ENCODE data around the gene UNK. TPM values are rescaled to one million over a fixed set of nuclear protein-coding genes. Genes with fewer than 3 reads are reported as not detected.
A peak's percentile ranks its signal among the peaks of the same experiment; 100 is the strongest.

Gene UNK
- total RNA-seq, 1 experiment from 2014 or later, result 35.4 TPM

DNA sequence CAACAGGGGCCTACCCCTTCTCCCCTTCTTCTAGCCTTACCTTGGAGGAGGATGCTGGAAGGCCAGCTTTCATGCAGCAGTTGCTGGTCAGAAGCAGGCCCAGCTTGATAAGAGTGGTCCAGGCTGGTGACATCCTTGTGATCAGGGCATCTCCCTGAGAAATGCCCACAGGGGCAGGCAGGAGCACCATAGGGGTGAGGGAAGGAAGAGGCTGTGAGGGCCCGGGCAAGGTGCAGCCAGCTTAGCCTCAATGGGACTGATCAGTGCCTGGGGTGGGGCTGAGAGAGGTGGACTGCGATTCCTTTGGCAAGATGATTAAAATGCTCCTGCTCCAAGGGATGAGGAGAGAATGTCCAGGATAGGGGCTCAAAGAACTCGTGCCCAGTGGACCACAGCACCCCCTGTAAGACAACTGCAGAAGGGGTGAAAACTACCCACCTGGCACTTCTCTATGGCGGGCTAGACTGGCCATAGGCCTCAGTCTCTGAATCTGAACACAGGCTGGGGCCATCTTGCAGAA is 10.1 kb upstream of the UNK start:
- H3K36me3 Mint-ChIP-seq, result peaks cover 26% of the 10 kb centered on the region
- no peak overlapping the region for H3K4me3 Mint-ChIP-seq
- no peak for DNase-seq (ENCODE audit: low spot score)
- peaks cover under 1% of the 10 kb centered on the region; the same call in 1 of the 2 replicates for H3K27me3 Mint-ChIP-seq (ENCODE audit: low read depth)
- TF ChIP-seq ELF4 (CRISPR knock-in tag; IDR thresholded peaks at IDR 0.05; ENCODE audit: low read depth) (no peak), SOX15 (CRISPR knock-in tag; IDR thresholded peaks at IDR 0.05) (no peak), GRHL2 (CRISPR knock-in tag; IDR thresholded peaks at IDR 0.05; ENCODE audit: insufficient replicate concordance, severe bottlenecking) (no peak)
- TF ChIP-seq, protein P1, sequence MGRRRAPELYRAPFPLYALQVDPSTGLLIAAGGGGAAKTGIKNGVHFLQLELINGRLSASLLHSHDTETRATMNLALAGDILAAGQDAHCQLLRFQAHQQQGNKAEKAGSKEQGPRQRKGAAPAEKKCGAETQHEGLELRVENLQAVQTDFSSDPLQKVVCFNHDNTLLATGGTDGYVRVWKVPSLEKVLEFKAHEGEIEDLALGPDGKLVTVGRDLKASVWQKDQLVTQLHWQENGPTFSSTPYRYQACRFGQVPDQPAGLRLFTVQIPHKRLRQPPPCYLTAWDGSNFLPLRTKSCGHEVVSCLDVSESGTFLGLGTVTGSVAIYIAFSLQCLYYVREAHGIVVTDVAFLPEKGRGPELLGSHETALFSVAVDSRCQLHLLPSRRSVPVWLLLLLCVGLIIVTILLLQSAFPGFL (CRISPR knock-in tag; IDR thresholded peaks at IDR 0.05; ENCODE audit: borderline replicate concordance), result no peak
- TF ChIP-seq, protein P2, sequence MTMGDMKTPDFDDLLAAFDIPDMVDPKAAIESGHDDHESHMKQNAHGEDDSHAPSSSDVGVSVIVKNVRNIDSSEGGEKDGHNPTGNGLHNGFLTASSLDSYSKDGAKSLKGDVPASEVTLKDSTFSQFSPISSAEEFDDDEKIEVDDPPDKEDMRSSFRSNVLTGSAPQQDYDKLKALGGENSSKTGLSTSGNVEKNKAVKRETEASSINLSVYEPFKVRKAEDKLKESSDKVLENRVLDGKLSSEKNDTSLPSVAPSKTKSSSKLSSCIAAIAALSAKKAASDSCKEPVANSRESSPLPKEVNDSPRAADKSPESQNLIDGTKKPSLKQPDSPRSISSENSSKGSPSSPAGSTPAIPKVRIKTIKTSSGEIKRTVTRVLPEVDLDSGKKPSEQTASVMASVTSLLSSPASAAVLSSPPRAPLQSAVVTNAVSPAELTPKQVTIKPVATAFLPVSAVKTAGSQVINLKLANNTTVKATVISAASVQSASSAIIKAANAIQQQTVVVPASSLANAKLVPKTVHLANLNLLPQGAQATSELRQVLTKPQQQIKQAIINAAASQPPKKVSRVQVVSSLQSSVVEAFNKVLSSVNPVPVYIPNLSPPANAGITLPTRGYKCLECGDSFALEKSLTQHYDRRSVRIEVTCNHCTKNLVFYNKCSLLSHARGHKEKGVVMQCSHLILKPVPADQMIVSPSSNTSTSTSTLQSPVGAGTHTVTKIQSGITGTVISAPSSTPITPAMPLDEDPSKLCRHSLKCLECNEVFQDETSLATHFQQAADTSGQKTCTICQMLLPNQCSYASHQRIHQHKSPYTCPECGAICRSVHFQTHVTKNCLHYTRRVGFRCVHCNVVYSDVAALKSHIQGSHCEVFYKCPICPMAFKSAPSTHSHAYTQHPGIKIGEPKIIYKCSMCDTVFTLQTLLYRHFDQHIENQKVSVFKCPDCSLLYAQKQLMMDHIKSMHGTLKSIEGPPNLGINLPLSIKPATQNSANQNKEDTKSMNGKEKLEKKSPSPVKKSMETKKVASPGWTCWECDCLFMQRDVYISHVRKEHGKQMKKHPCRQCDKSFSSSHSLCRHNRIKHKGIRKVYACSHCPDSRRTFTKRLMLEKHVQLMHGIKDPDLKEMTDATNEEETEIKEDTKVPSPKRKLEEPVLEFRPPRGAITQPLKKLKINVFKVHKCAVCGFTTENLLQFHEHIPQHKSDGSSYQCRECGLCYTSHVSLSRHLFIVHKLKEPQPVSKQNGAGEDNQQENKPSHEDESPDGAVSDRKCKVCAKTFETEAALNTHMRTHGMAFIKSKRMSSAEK (CRISPR knock-in tag; IDR thresholded peaks at IDR 0.05; ENCODE audit: borderline replicate concordance), result no peak
- CTCF ChIA-PET, result interaction anchor here (0.6 to 7.8 kb wide), 11 partner anchors 9 to 58 kb away, joined by 3 to 72 read pairs (median 5); partner anchors contain the start of gene GALK1
- H3K27ac Mint-ChIP-seq, result peak overlapping the region; percentile 76; the same call in 1 of the 2 replicates
- no peaks in the 10 kb centered on the region for H3K9me3 Mint-ChIP-seq
- ATAC-seq, result no peak
- POLR2A ChIA-PET, result interaction anchor here (0.6 to 4.0 kb wide), 6 partner anchors 9 to 856 kb away, joined by 3 to 22 read pairs (median 4); partner anchors contain the start of gene GALK1
- peaks cover 39% of the 10 kb centered on the region for H3K4me1 Mint-ChIP-seq

DNA sequence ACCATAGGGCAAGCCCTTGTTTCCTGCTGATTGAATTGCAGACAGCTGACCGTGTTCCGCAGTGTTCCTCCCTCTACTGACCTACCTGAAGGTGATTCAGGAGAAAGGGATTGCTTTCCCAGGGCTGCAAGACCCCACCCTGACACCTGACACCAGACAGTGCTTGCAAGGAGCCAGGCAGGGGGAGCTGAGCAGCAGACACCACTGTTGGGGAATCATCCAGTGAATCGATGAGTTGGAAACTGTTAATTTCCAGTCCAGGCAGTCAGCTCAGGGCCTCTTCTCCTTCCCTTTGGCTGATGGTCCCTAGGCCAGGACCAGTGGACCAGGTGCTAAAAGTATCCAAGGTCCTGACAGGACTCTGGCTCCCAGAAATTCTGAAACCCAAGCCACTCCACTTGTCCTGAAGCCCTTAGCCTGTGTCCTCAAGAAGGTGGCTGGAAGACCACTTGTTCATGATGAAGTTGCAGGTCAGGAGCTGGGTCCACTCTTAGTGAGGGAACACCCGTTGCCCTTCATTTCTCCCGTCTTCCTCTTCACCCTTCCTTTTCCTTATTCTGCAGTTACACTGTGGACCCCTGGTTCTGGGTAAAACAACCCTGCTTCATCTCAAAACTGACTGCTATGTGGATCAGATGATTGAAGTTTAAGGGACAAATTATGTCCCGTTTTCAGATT is 9.5 kb upstream of the UNK start:
- 0 out of 2 replicates have a peak, but pooled peaks have one; percentile 1 for ATAC-seq
- peaks cover 28% of the 10 kb centered on the region for H3K36me3 Mint-ChIP-seq
- POLR2A ChIA-PET, result interaction anchor here (0.6 to 4.0 kb wide), 7 partner anchors 9 to 143 kb away, joined by 3 to 22 read pairs (median 4); partner anchors contain the start of gene GALK1
- peak overlapping the region; percentile 76; the same call in 1 of the 2 replicates for H3K27ac Mint-ChIP-seq
- H3K4me1 Mint-ChIP-seq, result peaks cover 42% of the 10 kb centered on the region
- no peaks in the 10 kb centered on the region for H3K9me3 Mint-ChIP-seq
- CTCF ChIA-PET, result interaction anchor here (1.0 to 7.8 kb wide), 10 partner anchors 8 to 58 kb away, joined by 3 to 72 read pairs (median 4); partner anchors contain the start of gene GALK1
- peaks cover 4% of the 10 kb centered on the region for H3K27me3 Mint-ChIP-seq (ENCODE audit: low read depth)
- DNase-seq (ENCODE audit: low spot score), result no peak
- no peak overlapping the region for H3K4me3 Mint-ChIP-seq
- TF ChIP-seq NFATC4 (CRISPR knock-in tag; IDR thresholded peaks at IDR 0.05) (peak; percentile 75), EMX1 (CRISPR knock-in tag; IDR thresholded peaks at IDR 0.05) (peak; percentile 86), CBFB (CRISPR knock-in tag; IDR thresholded peaks at IDR 0.05; ENCODE audit: low read depth) (no peak), ZNF671 (CRISPR knock-in tag; IDR thresholded peaks at IDR 0.05) (peak; percentile 54; the same call in 1 of the 2 replicates)
- TF ChIP-seq, protein P3, sequence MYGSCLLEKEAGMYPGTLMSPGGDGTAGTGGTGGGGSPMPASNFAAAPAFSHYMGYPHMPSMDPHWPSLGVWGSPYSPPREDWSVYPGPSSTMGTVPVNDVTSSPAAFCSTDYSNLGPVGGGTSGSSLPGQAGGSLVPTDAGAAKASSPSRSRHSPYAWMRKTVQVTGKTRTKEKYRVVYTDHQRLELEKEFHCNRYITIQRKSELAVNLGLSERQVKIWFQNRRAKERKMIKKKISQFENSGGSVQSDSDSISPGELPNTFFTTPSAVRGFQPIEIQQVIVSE (CRISPR knock-in tag; IDR thresholded peaks at IDR 0.05; ENCODE audit: borderline replicate concordance), result peak; percentile 4; the same call in 1 of the 2 replicates
- TF ChIP-seq, protein P4, sequence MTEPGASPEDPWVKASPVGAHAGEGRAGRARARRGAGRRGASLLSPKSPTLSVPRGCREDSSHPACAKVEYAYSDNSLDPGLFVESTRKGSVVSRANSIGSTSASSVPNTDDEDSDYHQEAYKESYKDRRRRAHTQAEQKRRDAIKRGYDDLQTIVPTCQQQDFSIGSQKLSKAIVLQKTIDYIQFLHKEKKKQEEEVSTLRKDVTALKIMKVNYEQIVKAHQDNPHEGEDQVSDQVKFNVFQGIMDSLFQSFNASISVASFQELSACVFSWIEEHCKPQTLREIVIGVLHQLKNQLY (CRISPR knock-in tag; IDR thresholded peaks at IDR 0.05), result no peak
- TF ChIP-seq, protein P5, sequence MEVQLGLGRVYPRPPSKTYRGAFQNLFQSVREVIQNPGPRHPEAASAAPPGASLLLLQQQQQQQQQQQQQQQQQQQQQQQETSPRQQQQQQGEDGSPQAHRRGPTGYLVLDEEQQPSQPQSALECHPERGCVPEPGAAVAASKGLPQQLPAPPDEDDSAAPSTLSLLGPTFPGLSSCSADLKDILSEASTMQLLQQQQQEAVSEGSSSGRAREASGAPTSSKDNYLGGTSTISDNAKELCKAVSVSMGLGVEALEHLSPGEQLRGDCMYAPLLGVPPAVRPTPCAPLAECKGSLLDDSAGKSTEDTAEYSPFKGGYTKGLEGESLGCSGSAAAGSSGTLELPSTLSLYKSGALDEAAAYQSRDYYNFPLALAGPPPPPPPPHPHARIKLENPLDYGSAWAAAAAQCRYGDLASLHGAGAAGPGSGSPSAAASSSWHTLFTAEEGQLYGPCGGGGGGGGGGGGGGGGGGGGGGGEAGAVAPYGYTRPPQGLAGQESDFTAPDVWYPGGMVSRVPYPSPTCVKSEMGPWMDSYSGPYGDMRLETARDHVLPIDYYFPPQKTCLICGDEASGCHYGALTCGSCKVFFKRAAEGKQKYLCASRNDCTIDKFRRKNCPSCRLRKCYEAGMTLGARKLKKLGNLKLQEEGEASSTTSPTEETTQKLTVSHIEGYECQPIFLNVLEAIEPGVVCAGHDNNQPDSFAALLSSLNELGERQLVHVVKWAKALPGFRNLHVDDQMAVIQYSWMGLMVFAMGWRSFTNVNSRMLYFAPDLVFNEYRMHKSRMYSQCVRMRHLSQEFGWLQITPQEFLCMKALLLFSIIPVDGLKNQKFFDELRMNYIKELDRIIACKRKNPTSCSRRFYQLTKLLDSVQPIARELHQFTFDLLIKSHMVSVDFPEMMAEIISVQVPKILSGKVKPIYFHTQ (CRISPR knock-in tag; IDR thresholded peaks at IDR 0.05), result peak; percentile 30; the same call in 1 of the 2 replicates
- TF ChIP-seq, protein P2 (CRISPR knock-in tag; IDR thresholded peaks at IDR 0.05; ENCODE audit: borderline replicate concordance), result peak; percentile 82; the same call in 1 of the 2 replicates
- TF ChIP-seq, protein P6, sequence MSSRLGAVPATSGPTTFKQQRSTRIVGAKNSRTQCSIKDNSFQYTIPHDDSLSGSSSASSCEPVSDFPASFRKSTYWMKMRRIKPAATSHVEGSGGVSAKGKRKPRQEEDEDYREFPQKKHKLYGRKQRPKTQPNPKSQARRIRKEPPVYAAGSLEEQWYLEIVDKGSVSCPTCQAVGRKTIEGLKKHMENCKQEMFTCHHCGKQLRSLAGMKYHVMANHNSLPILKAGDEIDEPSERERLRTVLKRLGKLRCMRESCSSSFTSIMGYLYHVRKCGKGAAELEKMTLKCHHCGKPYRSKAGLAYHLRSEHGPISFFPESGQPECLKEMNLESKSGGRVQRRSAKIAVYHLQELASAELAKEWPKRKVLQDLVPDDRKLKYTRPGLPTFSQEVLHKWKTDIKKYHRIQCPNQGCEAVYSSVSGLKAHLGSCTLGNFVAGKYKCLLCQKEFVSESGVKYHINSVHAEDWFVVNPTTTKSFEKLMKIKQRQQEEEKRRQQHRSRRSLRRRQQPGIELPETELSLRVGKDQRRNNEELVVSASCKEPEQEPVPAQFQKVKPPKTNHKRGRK (CRISPR knock-in tag; IDR thresholded peaks at IDR 0.05; ENCODE audit: borderline replicate concordance), result no peak

All from WTC11 (cell line).